Activated CD4-positive, alpha-beta T cell treated with anti-CD3 and anti-CD28 coated beads, Interleukin-10, Interleukin-2, amounts not matched to agents 100 ng/mL and 50 ng/mL, durations not matched to agents 16 hours and 8 hours (primary cell): ENCODE data around the gene ALDH5A1.

Experiments
- DNase-seq: peaks from one replicate; pipeline ENCODE4 v3.0.0-alpha.2; 2020

The ALDH5A1 gene

DNA sequence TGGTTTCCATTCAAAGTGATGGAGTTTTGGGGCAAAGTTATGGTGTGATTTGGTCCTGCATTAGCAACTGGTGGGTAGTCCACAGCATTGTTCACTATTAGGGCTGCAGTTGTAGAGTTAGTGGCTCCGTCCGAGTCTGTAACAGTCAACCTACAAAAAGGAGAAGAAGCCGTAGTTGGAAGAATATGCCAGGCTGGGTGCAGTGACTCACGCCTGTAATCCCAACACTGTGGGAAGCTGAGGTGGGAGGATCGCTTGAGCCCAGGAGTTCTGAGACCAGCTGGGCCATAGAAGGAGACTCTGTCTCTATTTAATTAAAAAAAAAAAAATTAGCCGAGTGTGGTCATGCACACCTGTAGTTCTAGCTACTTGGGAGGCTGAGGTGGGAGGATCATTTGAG lies 81.7 kb downstream of the ALDH5A1 start:
- no peak for DNase-seq

DNA sequence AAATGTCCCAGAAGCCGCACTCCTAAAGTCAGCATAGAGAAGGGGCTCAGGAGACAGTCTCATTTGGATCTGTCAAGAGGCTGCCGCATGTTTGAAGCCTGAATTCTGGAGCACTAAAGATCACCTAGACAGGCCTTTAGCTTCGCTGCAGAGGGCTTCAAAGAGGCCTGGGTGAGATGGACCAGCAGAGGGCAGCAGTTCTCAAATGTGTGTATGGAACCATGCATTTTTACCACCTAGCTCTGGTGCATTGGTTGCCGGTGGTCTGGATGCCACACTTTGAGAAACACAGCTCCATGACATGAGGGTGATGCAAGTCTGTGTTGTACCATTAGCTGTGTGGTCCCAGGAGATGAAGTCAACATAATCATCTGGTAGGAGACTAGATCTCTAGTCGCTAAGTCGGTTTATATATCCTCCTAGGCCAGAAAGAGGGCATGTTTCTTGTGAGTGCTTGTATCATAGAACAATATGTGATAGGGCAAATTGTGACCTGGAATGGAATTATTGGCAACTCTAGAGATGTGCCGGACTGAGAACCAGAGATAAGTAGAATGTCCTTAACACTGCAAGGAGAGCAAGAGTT lies 86.4 kb downstream of the ALDH5A1 start:
- DNase-seq, result peak; percentile 75

DNA sequence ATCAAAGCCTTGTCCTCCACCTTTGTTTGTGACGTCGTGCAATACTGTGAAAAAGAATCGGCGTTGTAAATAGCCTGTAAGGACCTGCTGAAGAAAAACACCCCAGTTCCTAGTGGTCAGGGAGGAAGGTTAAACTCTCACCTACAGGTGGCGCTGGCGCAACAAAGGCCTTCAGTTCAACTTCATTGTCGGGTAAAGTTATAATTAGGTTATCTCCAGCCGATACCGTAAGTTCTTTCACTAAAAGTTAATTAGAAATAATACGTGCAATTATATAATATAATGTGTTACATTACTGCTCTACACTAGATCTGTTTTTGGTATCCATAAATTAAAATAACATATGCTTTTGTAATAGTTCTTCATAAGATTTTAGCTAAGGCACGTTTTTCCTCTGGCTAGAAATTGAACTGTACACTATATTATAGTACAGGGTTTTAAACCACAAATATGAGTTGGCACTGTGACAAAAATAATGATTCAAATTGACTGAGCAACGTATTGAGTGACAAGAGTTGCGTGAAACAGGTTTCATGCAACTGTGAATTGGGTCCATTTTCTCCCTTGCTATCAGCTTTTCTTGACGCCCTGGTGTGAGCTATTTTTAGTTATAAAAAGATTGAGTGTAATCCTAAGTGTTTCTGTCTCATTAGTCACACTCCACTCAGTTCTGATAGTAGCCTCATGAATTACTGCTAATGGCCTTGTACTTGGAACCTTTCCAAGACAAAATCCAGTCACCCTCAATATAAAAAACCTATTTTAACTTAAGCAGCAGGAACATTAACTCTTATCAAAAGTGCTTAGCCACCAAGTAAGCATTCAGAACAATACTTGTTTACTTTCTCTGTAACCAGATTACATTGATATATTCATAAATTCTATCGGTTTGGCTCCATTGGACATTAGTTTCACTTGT lies 89.0 kb downstream of the ALDH5A1 start:
- DNase-seq, result peak; percentile 75

DNA sequence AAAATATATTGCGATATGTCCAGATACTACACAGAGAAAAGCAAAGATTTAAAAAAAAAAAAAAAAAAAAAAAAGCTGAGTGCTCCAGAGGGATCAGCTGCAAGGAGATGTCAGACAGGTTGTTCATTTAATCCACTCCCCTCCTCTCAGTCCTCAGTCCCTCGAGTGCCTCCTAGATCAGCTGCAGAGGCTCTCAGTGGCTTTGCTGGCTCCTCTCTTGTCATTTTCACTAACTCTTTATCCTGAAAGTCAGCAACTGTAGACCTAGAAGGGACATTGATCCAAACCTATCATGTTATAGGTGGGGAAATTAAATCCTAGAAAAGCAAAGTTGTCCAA lies 89.6 kb downstream of the ALDH5A1 start:
- DNase-seq, result no peak
